ENCODE data around the gene HDHD5.

DNA sequence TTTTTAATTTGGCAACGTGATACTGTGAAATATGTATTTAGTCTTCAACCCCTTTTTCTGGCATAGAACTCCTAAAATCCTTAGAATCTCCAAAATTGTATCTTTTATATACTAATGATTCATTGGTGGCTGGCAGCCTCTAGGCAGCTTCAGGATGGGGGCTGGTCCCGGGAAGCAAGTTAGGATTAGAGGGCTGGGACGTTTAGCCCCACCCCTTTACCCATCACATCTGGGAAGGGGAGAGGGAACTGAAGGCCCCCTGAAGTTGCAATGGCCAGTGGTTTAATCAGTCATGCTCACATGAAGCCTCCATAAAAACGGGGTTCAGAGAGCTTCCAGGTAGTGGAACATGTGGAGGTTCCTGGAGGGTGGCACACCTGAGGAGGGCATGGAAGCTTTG, 67.2 kb downstream of the HDHD5 start:
- no peak for TF ChIP-seq EZH2 (IDR thresholded peaks at IDR 0.05; ENCODE audit: borderline replicate concordance, control insufficient read depth, low read depth, low read length)
- TF ChIP-seq, protein P1, sequence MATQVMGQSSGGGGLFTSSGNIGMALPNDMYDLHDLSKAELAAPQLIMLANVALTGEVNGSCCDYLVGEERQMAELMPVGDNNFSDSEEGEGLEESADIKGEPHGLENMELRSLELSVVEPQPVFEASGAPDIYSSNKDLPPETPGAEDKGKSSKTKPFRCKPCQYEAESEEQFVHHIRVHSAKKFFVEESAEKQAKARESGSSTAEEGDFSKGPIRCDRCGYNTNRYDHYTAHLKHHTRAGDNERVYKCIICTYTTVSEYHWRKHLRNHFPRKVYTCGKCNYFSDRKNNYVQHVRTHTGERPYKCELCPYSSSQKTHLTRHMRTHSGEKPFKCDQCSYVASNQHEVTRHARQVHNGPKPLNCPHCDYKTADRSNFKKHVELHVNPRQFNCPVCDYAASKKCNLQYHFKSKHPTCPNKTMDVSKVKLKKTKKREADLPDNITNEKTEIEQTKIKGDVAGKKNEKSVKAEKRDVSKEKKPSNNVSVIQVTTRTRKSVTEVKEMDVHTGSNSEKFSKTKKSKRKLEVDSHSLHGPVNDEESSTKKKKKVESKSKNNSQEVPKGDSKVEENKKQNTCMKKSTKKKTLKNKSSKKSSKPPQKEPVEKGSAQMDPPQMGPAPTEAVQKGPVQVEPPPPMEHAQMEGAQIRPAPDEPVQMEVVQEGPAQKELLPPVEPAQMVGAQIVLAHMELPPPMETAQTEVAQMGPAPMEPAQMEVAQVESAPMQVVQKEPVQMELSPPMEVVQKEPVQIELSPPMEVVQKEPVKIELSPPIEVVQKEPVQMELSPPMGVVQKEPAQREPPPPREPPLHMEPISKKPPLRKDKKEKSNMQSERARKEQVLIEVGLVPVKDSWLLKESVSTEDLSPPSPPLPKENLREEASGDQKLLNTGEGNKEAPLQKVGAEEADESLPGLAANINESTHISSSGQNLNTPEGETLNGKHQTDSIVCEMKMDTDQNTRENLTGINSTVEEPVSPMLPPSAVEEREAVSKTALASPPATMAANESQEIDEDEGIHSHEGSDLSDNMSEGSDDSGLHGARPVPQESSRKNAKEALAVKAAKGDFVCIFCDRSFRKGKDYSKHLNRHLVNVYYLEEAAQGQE (IDR thresholded peaks at IDR 0.05; ENCODE audit: low read depth, low read length) = no peak
- TF ChIP-seq, protein P2, sequence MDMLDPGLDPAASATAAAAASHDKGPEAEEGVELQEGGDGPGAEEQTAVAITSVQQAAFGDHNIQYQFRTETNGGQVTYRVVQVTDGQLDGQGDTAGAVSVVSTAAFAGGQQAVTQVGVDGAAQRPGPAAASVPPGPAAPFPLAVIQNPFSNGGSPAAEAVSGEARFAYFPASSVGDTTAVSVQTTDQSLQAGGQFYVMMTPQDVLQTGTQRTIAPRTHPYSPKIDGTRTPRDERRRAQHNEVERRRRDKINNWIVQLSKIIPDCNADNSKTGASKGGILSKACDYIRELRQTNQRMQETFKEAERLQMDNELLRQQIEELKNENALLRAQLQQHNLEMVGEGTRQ (IDR thresholded peaks at IDR 0.05; ENCODE audit: borderline replicate concordance, low read depth, low read length) = no peak
